ENCODE data around the gene FXYD7.

GRCh38 chr19:35195830-35196229, 52.8 kb downstream of the FXYD7 start:
- TF ChIP-seq CTCF (IDR thresholded peaks at IDR 0.05 in 2 of 3, conservative IDR thresholded peaks at IDR 0.05 in 1 of 3; ENCODE audit: borderline replicate concordance in 1 of 3, insufficient read depth in 1 of 3, low read depth in 2 of 3, low read length in 2 of 3) (no peak), SP1 (IDR thresholded peaks at IDR 0.05; ENCODE audit: low read depth) (no peak), POLR2A (IDR thresholded peaks at IDR 0.05; ENCODE audit: borderline replicate concordance, extremely low read depth, insufficient read depth, insufficient read length) (no peak), YY1 (IDR thresholded peaks at IDR 0.05; ENCODE audit: extremely low read depth, insufficient replicate concordance, low read depth, low read length) (no peak), EZH2phosphoT487 (IDR thresholded peaks at IDR 0.05; ENCODE audit: borderline replicate concordance) (no peak), ZFX (IDR thresholded peaks at IDR 0.05) (no peak), EZH2 (IDR thresholded peaks at IDR 0.05) (no peak), FOSL1 (IDR thresholded peaks at IDR 0.05; ENCODE audit: low read depth) (no peak), ZNF274 (IDR thresholded peaks at IDR 0.05; ENCODE audit: low read depth, low read length) (no peak), POLR2AphosphoS5 (IDR thresholded peaks at IDR 0.05; ENCODE audit: low read depth, low read length) (no peak)

All from HCT116 (cell line).